ENCODE results near the gene FNTB. TPM values are rescaled to one million over a fixed set of nuclear protein-coding genes. Genes with fewer than 3 reads are reported as not detected.

The FNTB gene
- total RNA-seq, 4 donors from 2014 or later, result 11.9 to 25.6 (median 17.6) TPM

DNA sequence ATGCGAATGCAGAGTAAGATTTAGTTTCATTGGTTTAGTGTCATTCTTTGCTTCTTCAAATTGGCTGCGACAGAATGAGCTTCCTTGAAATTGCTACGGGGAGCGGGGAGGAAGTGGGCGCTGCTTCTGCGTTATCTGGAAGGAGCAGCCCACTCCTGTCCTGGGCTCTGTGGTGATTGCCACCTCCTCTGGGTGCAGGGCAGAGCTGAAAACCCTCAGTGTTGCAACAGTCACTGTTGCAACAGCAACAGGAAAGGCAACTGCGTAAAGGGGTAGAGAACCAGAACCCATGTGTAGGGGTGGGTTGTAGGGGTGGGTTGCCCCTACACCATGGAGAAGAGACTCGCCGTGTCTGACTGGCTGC, 57.9 kb downstream of the FNTB start:
- no peak overlapping the region for H3K27ac ChIP-seq
- no peaks in the 10 kb centered on the region for H3K4me1 ChIP-seq
- DNase-seq, result no peak
- H3K36me3 ChIP-seq, result peaks cover 0 to 20% (median 0%) of the 10 kb centered on the region in 3 donors
- H3K4me3 ChIP-seq, result no peak overlapping the region
- no peaks in the 10 kb centered on the region for H3K27me3 ChIP-seq
- no peaks in the 10 kb centered on the region for H3K9me3 ChIP-seq
- TF ChIP-seq, protein P1, sequence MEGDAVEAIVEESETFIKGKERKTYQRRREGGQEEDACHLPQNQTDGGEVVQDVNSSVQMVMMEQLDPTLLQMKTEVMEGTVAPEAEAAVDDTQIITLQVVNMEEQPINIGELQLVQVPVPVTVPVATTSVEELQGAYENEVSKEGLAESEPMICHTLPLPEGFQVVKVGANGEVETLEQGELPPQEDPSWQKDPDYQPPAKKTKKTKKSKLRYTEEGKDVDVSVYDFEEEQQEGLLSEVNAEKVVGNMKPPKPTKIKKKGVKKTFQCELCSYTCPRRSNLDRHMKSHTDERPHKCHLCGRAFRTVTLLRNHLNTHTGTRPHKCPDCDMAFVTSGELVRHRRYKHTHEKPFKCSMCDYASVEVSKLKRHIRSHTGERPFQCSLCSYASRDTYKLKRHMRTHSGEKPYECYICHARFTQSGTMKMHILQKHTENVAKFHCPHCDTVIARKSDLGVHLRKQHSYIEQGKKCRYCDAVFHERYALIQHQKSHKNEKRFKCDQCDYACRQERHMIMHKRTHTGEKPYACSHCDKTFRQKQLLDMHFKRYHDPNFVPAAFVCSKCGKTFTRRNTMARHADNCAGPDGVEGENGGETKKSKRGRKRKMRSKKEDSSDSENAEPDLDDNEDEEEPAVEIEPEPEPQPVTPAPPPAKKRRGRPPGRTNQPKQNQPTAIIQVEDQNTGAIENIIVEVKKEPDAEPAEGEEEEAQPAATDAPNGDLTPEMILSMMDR (IDR thresholded peaks at IDR 0.05), result no peak
- no peak for TF ChIP-seq POLR2A (IDR thresholded peaks at IDR 0.05)

GRCh38 chr14:65045006-65045405, 58.3 kb downstream of the FNTB start:
- TF ChIP-seq, protein P1 (IDR thresholded peaks at IDR 0.05), result no peak
- TF ChIP-seq POLR2A (IDR thresholded peaks at IDR 0.05), result no peak
- Histone ChIP-seq H3K9me3 (no peaks in the 10 kb centered on the region), H3K36me3 (peaks cover 0 to 20% (median 0%) of the 10 kb centered on the region in 3 donors)

DNA sequence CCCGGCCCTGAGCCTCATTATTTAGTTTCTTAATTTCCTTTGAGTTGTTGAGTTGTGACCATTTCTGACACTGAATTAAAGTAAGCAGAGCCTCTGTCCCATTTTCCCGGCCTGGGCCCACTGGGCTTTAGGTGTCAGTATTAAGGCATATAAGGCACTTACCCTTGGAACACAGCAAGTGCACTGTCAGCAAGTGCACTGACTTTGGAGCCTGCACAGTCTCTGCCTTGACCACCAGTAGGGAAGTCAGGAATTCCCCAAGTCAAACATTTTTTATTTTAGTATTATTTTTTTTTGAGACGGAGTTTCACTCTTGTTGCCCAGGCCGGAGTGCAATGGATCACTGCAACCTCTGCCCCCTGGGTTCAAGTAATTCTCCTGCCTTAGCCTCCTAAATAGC, 59.0 kb downstream of the FNTB start:
- TF ChIP-seq POLR2A (IDR thresholded peaks at IDR 0.05), result no peak
- Histone ChIP-seq H3K36me3 (peaks cover 0 to 20% (median 0%) of the 10 kb centered on the region in 3 donors), H3K27me3 (no peaks in the 10 kb centered on the region), H3K9me3 (no peaks in the 10 kb centered on the region), H3K4me3 (no peak overlapping the region), H3K27ac (no peak overlapping the region), H3K4me1 (no peaks in the 10 kb centered on the region)
- no peak for DNase-seq

More at GRCh38 chr14:65045006-65045405, 58.3 kb downstream of the FNTB start:
- H3K27ac ChIP-seq, result no peak overlapping the region
- no peak for DNase-seq
- H3K27me3 ChIP-seq, result no peaks in the 10 kb centered on the region
- H3K4me1 ChIP-seq, result no peaks in the 10 kb centered on the region
- no peak overlapping the region for H3K4me3 ChIP-seq

GRCh38 chr14:65052832-65053231, 66.1 kb downstream of the FNTB start:
- DNase-seq, result peak in 1 of 3 donors; percentile 57
- no peaks in the 10 kb centered on the region for H3K9me3 ChIP-seq
- no peaks in the 10 kb centered on the region for H3K27me3 ChIP-seq
- TF ChIP-seq, protein P1 (IDR thresholded peaks at IDR 0.05), result no peak
- TF ChIP-seq POLR2A (IDR thresholded peaks at IDR 0.05), result no peak
- peak overlapping the region in 2 of 4 donors; percentile 34 to 63 for H3K27ac ChIP-seq
- no peak overlapping the region for H3K4me3 ChIP-seq
- H3K36me3 ChIP-seq, result peaks cover 0 to 17% (median 0%) of the 10 kb centered on the region in 3 donors
- no peaks in the 10 kb centered on the region for H3K4me1 ChIP-seq

GRCh38 chr14:65053466-65053865, 66.8 kb downstream of the FNTB start:
- Histone ChIP-seq H3K36me3 (peaks cover 0 to 17% (median 0%) of the 10 kb centered on the region in 3 donors), H3K27ac (peak overlapping the region in 2 of 4 donors; percentile 34 to 63), H3K4me1 (no peaks in the 10 kb centered on the region), H3K4me3 (no peak overlapping the region), H3K27me3 (no peaks in the 10 kb centered on the region), H3K9me3 (no peaks in the 10 kb centered on the region)
- DNase-seq, result no peak
- TF ChIP-seq, protein P1 (IDR thresholded peaks at IDR 0.05), result no peak
- TF ChIP-seq POLR2A (IDR thresholded peaks at IDR 0.05), result no peak

- Histone ChIP-seq H3K27ac (no peak overlapping the region), H3K4me1 (no peaks in the 10 kb centered on the region), H3K4me3 (no peak overlapping the region), H3K36me3 (peaks cover 0 to 17% (median 0%) of the 10 kb centered on the region in 3 donors), H3K9me3 (no peaks in the 10 kb centered on the region), H3K27me3 (no peaks in the 10 kb centered on the region)
- no peak for TF ChIP-seq POLR2A (IDR thresholded peaks at IDR 0.05)
- TF ChIP-seq, protein P1 (IDR thresholded peaks at IDR 0.05), result no peak
- DNase-seq, result no peak
Observed at GRCh38 chr14:65054471-65055085, 67.9 kb downstream of the FNTB start.
